HepG2 (cell line): Measurements from ENCODE around the gene CAPZA1. TPM values are rescaled to one million over a fixed set of nuclear protein-coding genes. Genes with fewer than 3 reads are reported as not detected.

Source experiments
- ATAC-seq: fragments of 200-7000 bp; cut with Tn5 transposase; 3 replicates; pipeline ENCODE4 v1.9.1; 2020; ENCODE audit warnings: mild to moderate bottlenecking, moderate library complexity
- BruUV-seq: library from RNA; stranded (reverse); fragments of 400-500 nt; replicated peaks from 2 replicates; lab custom pipeline; 2021; lab: Mats Ljungman, UMichigan
- CTCF ChIA-PET: fragments of 300-600 bp; formaldehyde crosslinking; extraction: SDS; loops from one replicate; lab custom pipeline; 2021; ENCODE audit warnings: low total read pairs, inconsistent platforms, low intra/inter-chr PET ratio; lab: Yijun Ruan, JAX
- POLR2A ChIA-PET: fragments of 350-600 bp; sonication (Branson Sonifier 250); formaldehyde crosslinking; loops from one replicate; lab custom pipeline; 2020; ENCODE audit warnings: antibody characterized with exemption, inconsistent platforms; lab: Yijun Ruan, JAX
- DNase-seq: peaks from one replicate; pipeline ENCODE4 v3.0.0-alpha.2; 2015; ENCODE audit warnings: low spot score
- FAIRE-seq: peaks from 3 replicates; lab custom pipeline; 2011; peaks lifted over from hg19 to GRCh38; lab: Jason Lieb, UNC
- H2AFZ ChIP-seq: one replicate; pipeline ENCODE4 v1.6.1; 2011; ENCODE audit warnings: low read length, inconsistent platforms
- H3K27ac ChIP-seq: fragments of 300-600 bp; 3 replicates; pipeline ENCODE4 v1.8.0; 2011; ENCODE audit warnings: mixed run types, mild to moderate bottlenecking, mixed read lengths, low read length, inconsistent platforms; ENCODE audit not compliant: insufficient read depth; ENCODE audit errors: extremely low read length
- H3K27me3 ChIP-seq, 2 experiments: fragments of 200-600 bp in 1 of 2; 2 replicates in 1 of 2; 3 replicates in 1 of 2; pipeline versions ENCODE4 v1.6.0 to v1.8.0; 2011; ENCODE audit warnings: low read length in 2 of 2, mild to moderate bottlenecking in 2 of 2, moderate library complexity in 2 of 2, inconsistent platforms in 1 of 2; ENCODE audit not compliant: insufficient read depth in 2 of 2, control insufficient read depth in 1 of 2
- H3K36me3 ChIP-seq, 2 experiments: fragments of 200-600 bp in 1 of 2; replicated peaks in 1 of 2; 2 replicates in 1 of 2; 3 replicates in 1 of 2; pipeline versions ENCODE4 v1.5.1 to v1.8.0; 2011; ENCODE audit warnings: low read length in 2 of 2, inconsistent platforms in 1 of 2; ENCODE audit not compliant: insufficient read depth in 2 of 2, control insufficient read depth in 1 of 2
- H3K4me1 ChIP-seq: 2 replicates; pipeline ENCODE4 v1.5.1; 2012; ENCODE audit warnings: low read length, inconsistent platforms; ENCODE audit not compliant: insufficient read depth
- H3K4me2 ChIP-seq: 2 replicates; pipeline ENCODE4 v1.6.0; 2011; ENCODE audit warnings: low read depth, low read length, inconsistent platforms
- H3K4me3 ChIP-seq, 3 experiments: fragments of 200-600 bp in 1 of 3; sonication (generic), shearing (Covaris generic) in 1 of 3; replicated peaks in 1 of 3; 2 replicates each; pipeline ENCODE4 v1.5.1; 2011 to 2016; ENCODE audit warnings: low read length in 3 of 3, inconsistent platforms in 2 of 3, low read depth in 2 of 3, mild to moderate bottlenecking in 2 of 3, control low read depth in 1 of 3, mixed read lengths in 1 of 3; ENCODE audit not compliant: insufficient read depth in 1 of 3
- H3K79me2 ChIP-seq: one replicate; pipeline ENCODE4 v1.6.1; 2011; ENCODE audit warnings: low read length, inconsistent platforms; ENCODE audit not compliant: insufficient read depth
- H3K9ac ChIP-seq: 2 replicates; pipeline ENCODE4 v1.6.0; 2011; ENCODE audit warnings: mild to moderate bottlenecking, low read depth, low read length, inconsistent platforms; ENCODE audit not compliant: insufficient read depth
- H3K9me3 ChIP-seq: 2 replicates; pipeline ENCODE4 v1.5.1; 2012; ENCODE audit warnings: mild to moderate bottlenecking, low read length
- H4K20me1 ChIP-seq: 2 replicates; pipeline ENCODE4 v1.6.0; 2011; ENCODE audit warnings: inconsistent platforms, mild to moderate bottlenecking, low read length, moderate library complexity; ENCODE audit not compliant: insufficient read depth
- IKZF5 ChIP-seq: IDR thresholded peaks from 2 replicates; pipeline ENCODE4 v1.6.1; 2018; ENCODE audit warnings: missing genetic modification reagents, mild to moderate bottlenecking, missing compliant biosample characterization
- MLX ChIP-seq: IDR thresholded peaks from 2 replicates; pipeline ENCODE4 v1.6.1; 2016
- SP4 ChIP-seq: sonication (generic); formaldehyde crosslinking; IDR thresholded peaks from 2 replicates; pipeline ENCODE4 v1.8.1; 2023; ENCODE audit warnings: mild to moderate bottlenecking, missing genetic modification reagents
- ZIK1 ChIP-seq: sonication (generic); formaldehyde crosslinking; IDR thresholded peaks from 2 replicates; pipeline ENCODE4 v1.5.0; 2020; ENCODE audit warnings: mild to moderate bottlenecking, low read depth, missing genetic modification reagents, borderline replicate concordance
- ZNF136 ChIP-seq: sonication (generic); formaldehyde crosslinking; IDR thresholded peaks from 2 replicates; pipeline ENCODE4 v1.8.1; 2022; ENCODE audit warnings: low read depth, mild to moderate bottlenecking, moderate library complexity, missing genetic modification reagents
- ZNF33A ChIP-seq: sonication (generic); formaldehyde crosslinking; IDR thresholded peaks from 2 replicates; pipeline ENCODE4 v1.5.1; 2020; ENCODE audit warnings: missing genetic modification reagents, mild to moderate bottlenecking, moderate library complexity, borderline replicate concordance
- ZNF792 ChIP-seq: IDR thresholded peaks from 2 replicates; pipeline ENCODE4 v1.6.1; 2016
- WGBS: methylation state at CpG from one replicate; pipeline ENCODE4 v1.1.6; 2017; ENCODE audit warnings: low lambda C conversion rate; 5-methylcytosine and 5-hydroxymethylcytosine counted together
- in situ Hi-C: cut with HindIII; loops from 2 replicates; pipeline ENCODE4 v1.10.0; 2017; ENCODE audit warnings: low pct_unique_long_range_greater_than_20kb; ENCODE audit not compliant: extremely low pct_ligation_motif_present
- intact Hi-C: fragments of 100-400 bp; cut with micrococcal nuclease; formaldehyde crosslinking; loops from one replicate; pipeline ENCODE4 v1.10.0; 2022; ENCODE audit not compliant: unreplicated experiment
- polyA plus RNA-seq, 8 experiments: library from polyadenylated mRNA; depleted of rRNA in 3 of 8; stranded (reverse) in 7 of 8; unstranded in 1 of 8; fragments of >200 nt; fragmentation: Illumina TruSeq in 4 of 8; extraction: Trizol in 4 of 8; gene quantifications; 2 replicates each; pipeline versions ENCODE4 v1.2.1 to v1.2.3, GENCODE V29; 2011 to 2016; ENCODE audit warnings: low read depth in 4 of 8, missing spikeins in 1 of 8, mixed read lengths in 1 of 8; ENCODE audit not compliant: insufficient read depth in 1 of 8
- total RNA-seq, 5 experiments: library from RNA; depleted of rRNA; stranded (reverse); fragments of >200 nt; fragmentation: Illumina TruSeq; extraction: Trizol; gene quantifications; 2 replicates each; pipeline ENCODE4 v1.2.3, GENCODE V29; 2016; ENCODE audit warnings: low read depth in 1 of 5
- TF ChIP-seq, protein P1 (sequence below): sonication (generic); formaldehyde crosslinking; IDR thresholded peaks from 2 replicates; pipeline ENCODE4 v1.8.0; 2022; ENCODE audit warnings: missing genetic modification reagents, mild to moderate bottlenecking, moderate library complexity, borderline replicate concordance
- TF ChIP-seq, protein P2 (sequence below): IDR thresholded peaks from 2 replicates; pipeline ENCODE4 v1.4.0; 2020; ENCODE audit warnings: mild to moderate bottlenecking, missing genetic modification reagents
- TF ChIP-seq, protein P3 (sequence below): sonication (generic); formaldehyde crosslinking; IDR thresholded peaks from 2 replicates; pipeline ENCODE4 v1.4.0; 2020; ENCODE audit warnings: mild to moderate bottlenecking, missing genetic modification reagents

CAPZA1 gene
- total and polyA plus RNA-seq, 2 of the 13 experiments (the other 11 are each of a cell fraction or from before 2014, with no cell fraction given), result 67.0 to 117 TPM

- POLR2A ChIA-PET, result interaction anchor here (1.1 to 4.7 kb wide), 3 partner anchors 10 to 16 kb away, joined by 3 to 40 read pairs (median 3); partner anchors contain the start of gene RHOC
- Histone ChIP-seq H3K4me3 (no peak overlapping the region), H3K36me3 (peaks cover 27 to 71% of the 10 kb centered on the region in 2 experiments), H3K27ac (no peak overlapping the region), H3K9ac (no peak overlapping the region), H2AFZ (no peak overlapping the region), H4K20me1 (no peaks in the 10 kb centered on the region), H3K4me1 (peaks cover 35% of the 10 kb centered on the region), H3K27me3 (no peaks in the 10 kb centered on the region), H3K9me3 (no peaks in the 10 kb centered on the region), H3K4me2 (no peak overlapping the region), H3K79me2 (no peaks in the 10 kb centered on the region)
- DNase-seq, result no peak
- CTCF ChIA-PET, result no interaction called here
- in situ Hi-C loops (no loop called here), intact Hi-C loops (no loop called here)
- no peak for FAIRE-seq
- 100% methylated on average over 7 of the region's 9 CpGs for WGBS
- no peak for ATAC-seq
- TF ChIP-seq, protein P1, sequence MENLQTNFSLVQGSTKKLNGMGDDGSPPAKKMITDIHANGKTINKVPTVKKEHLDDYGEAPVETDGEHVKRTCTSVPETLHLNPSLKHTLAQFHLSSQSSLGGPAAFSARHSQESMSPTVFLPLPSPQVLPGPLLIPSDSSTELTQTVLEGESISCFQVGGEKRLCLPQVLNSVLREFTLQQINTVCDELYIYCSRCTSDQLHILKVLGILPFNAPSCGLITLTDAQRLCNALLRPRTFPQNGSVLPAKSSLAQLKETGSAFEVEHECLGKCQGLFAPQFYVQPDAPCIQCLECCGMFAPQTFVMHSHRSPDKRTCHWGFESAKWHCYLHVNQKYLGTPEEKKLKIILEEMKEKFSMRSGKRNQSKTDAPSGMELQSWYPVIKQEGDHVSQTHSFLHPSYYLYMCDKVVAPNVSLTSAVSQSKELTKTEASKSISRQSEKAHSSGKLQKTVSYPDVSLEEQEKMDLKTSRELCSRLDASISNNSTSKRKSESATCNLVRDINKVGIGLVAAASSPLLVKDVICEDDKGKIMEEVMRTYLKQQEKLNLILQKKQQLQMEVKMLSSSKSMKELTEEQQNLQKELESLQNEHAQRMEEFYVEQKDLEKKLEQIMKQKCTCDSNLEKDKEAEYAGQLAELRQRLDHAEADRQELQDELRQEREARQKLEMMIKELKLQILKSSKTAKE (CRISPR knock-in tag), result no peak
- TF ChIP-seq ZIK1 (no peak), ZNF33A (CRISPR knock-in tag) (no peak), MLX (no peak), ZNF792 (CRISPR knock-in tag) (no peak), IKZF5 (CRISPR knock-in tag) (no peak), ZNF136 (CRISPR knock-in tag) (no peak), SP4 (CRISPR knock-in tag) (no peak)
- TF ChIP-seq, protein P2, sequence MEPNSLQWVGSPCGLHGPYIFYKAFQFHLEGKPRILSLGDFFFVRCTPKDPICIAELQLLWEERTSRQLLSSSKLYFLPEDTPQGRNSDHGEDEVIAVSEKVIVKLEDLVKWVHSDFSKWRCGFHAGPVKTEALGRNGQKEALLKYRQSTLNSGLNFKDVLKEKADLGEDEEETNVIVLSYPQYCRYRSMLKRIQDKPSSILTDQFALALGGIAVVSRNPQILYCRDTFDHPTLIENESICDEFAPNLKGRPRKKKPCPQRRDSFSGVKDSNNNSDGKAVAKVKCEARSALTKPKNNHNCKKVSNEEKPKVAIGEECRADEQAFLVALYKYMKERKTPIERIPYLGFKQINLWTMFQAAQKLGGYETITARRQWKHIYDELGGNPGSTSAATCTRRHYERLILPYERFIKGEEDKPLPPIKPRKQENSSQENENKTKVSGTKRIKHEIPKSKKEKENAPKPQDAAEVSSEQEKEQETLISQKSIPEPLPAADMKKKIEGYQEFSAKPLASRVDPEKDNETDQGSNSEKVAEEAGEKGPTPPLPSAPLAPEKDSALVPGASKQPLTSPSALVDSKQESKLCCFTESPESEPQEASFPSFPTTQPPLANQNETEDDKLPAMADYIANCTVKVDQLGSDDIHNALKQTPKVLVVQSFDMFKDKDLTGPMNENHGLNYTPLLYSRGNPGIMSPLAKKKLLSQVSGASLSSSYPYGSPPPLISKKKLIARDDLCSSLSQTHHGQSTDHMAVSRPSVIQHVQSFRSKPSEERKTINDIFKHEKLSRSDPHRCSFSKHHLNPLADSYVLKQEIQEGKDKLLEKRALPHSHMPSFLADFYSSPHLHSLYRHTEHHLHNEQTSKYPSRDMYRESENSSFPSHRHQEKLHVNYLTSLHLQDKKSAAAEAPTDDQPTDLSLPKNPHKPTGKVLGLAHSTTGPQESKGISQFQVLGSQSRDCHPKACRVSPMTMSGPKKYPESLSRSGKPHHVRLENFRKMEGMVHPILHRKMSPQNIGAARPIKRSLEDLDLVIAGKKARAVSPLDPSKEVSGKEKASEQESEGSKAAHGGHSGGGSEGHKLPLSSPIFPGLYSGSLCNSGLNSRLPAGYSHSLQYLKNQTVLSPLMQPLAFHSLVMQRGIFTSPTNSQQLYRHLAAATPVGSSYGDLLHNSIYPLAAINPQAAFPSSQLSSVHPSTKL (CRISPR knock-in tag), result no peak
- TF ChIP-seq, protein P3, sequence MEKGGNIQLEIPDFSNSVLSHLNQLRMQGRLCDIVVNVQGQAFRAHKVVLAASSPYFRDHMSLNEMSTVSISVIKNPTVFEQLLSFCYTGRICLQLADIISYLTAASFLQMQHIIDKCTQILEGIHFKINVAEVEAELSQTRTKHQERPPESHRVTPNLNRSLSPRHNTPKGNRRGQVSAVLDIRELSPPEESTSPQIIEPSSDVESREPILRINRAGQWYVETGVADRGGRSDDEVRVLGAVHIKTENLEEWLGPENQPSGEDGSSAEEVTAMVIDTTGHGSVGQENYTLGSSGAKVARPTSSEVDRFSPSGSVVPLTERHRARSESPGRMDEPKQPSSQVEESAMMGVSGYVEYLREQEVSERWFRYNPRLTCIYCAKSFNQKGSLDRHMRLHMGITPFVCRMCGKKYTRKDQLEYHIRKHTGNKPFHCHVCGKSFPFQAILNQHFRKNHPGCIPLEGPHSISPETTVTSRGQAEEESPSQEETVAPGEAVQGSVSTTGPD, result no peak
- BruUV-seq, result no TSS peak
Measured at GRCh38 chr1:112695276-112695675, 75.6 kb downstream of the CAPZA1 start.
